Measurements from ENCODE around the gene COPG1.

COPG1 gene

GRCh38 chr3:129317848-129318247 is 68.4 kb downstream of the COPG1 start:
- peaks cover 0 to 2% of the 10 kb centered on the region in 2 donors for H3K36me3 Mint-ChIP-seq
- no peak overlapping the region for H3K4me3 Mint-ChIP-seq
- H3K9me3 Mint-ChIP-seq = no peaks in the 10 kb centered on the region
- H3K27ac Mint-ChIP-seq = no peak overlapping the region
- ATAC-seq (replicated peaks) (no peak), DNase-seq (no peak)
- H3K4me1 Mint-ChIP-seq = peaks cover 27 to 41% of the 10 kb centered on the region in 2 donors
- H3K27me3 Mint-ChIP-seq = peaks cover 18% of the 10 kb centered on the region in 2 donors

DNA sequence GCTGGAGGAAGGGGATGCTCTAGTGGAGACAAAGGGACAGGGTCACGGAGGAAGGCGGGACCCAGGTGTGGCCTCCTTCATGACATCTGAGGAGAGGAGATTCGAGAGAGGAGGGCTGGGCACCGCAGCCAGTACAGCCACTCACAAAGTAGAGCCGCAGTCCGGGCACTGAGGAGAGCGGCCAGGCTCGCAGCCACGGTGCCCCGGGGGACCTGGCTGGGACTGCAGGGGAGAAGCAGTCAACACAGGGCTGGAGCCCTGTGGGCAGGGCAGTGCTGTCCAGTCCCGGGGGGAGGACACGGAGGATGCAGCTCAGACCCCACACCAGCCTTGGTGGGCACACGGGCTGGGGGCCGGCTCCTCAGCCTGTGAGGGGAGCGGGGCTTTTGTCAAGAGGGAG is 69.5 kb downstream of the COPG1 start:
- H3K4me1 Mint-ChIP-seq = peaks cover 17 to 35% of the 10 kb centered on the region in 2 donors
- no peaks in the 10 kb centered on the region for H3K9me3 Mint-ChIP-seq
- H3K36me3 Mint-ChIP-seq = peaks cover 0 to 2% of the 10 kb centered on the region in 2 donors
- H3K4me3 Mint-ChIP-seq = no peak overlapping the region
- H3K27me3 Mint-ChIP-seq = peaks cover 18% of the 10 kb centered on the region in 2 donors
- no peak overlapping the region for H3K27ac Mint-ChIP-seq
- no peak for ATAC-seq (replicated peaks)
- DNase-seq = no peak

GRCh38 chr3:129320261-129320660 is 70.9 kb downstream of the COPG1 start:
- H3K27me3 Mint-ChIP-seq = peaks cover 18% of the 10 kb centered on the region in 2 donors
- no peaks in the 10 kb centered on the region for H3K9me3 Mint-ChIP-seq
- H3K4me1 Mint-ChIP-seq = peaks cover 15 to 27% of the 10 kb centered on the region in 2 donors
- no peak overlapping the region for H3K4me3 Mint-ChIP-seq
- ATAC-seq (replicated peaks) = no peak
- H3K27ac Mint-ChIP-seq = no peak overlapping the region
- no peak for DNase-seq
- peaks cover 0 to 2% of the 10 kb centered on the region in 2 donors for H3K36me3 Mint-ChIP-seq

- no peaks in the 10 kb centered on the region for H3K9me3 Mint-ChIP-seq
- DNase-seq = no peak
- no peak for ATAC-seq (replicated peaks)
- no peak overlapping the region for H3K4me3 Mint-ChIP-seq
- peaks cover 12 to 23% of the 10 kb centered on the region in 2 donors for H3K4me1 Mint-ChIP-seq
- H3K27me3 Mint-ChIP-seq = peaks cover 18% of the 10 kb centered on the region in 2 donors
- H3K27ac Mint-ChIP-seq = no peak overlapping the region
- H3K36me3 Mint-ChIP-seq = no peaks in the 10 kb centered on the region
These were observed 71.5 kb downstream of the COPG1 start for GRCh38 chr3:129320825-129321487.

- Mint-ChIP-seq H3K36me3 (no peaks in the 10 kb centered on the region), H3K9me3 (no peaks in the 10 kb centered on the region), H3K27ac (no peak overlapping the region), H3K27me3 (peaks cover 18% of the 10 kb centered on the region in 2 donors), H3K4me3 (no peak overlapping the region), H3K4me1 (peaks cover 12 to 23% of the 10 kb centered on the region in 2 donors)
- ATAC-seq (replicated peaks) (no peak), DNase-seq (no peak)
These were observed 72.5 kb downstream of the COPG1 start for GRCh38 chr3:129321887-129322286.

- DNase-seq = no peak
- Mint-ChIP-seq H3K36me3 (no peaks in the 10 kb centered on the region), H3K27ac (no peak overlapping the region), H3K4me3 (no peak overlapping the region), H3K4me1 (peaks cover 2 to 8% of the 10 kb centered on the region in 2 donors), H3K9me3 (no peaks in the 10 kb centered on the region), H3K27me3 (peaks cover 2 to 7% of the 10 kb centered on the region in 2 donors)
- peak; percentile 73 to 77 for ATAC-seq (replicated peaks)
These were observed 74.4 kb downstream of the COPG1 start for GRCh38 chr3:129323651-129324294.

DNA sequence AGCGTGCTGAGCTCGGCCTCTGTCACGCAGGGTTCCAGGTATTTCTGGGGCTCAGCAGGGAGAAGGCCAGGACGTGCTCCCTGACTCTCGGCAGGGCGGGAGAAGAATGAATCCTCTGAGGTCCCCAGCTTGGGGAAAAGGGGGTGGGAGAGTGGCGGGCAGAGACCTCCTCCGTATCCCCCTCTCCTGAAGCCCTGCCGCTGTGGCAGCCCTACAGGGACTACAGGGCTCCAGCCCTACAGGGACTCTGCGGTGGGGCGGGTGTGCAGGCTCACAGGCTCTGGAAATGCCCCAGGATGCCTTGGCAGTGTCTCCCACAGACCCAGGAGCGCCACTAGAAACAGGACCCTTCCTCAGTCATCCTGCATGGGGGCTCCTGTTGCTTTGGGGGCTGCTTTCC is 75.4 kb downstream of the COPG1 start:
- DNase-seq (no peak), ATAC-seq (replicated peaks) (no peak)
- no peak overlapping the region for H3K27ac Mint-ChIP-seq
- no peaks in the 10 kb centered on the region for H3K9me3 Mint-ChIP-seq
- H3K4me1 Mint-ChIP-seq = peaks cover 0 to 4% of the 10 kb centered on the region in 2 donors
- H3K4me3 Mint-ChIP-seq = no peak overlapping the region
- H3K27me3 Mint-ChIP-seq = peaks cover 0 to 2% of the 10 kb centered on the region in 2 donors
- no peaks in the 10 kb centered on the region for H3K36me3 Mint-ChIP-seq

- Mint-ChIP-seq H3K36me3 (no peaks in the 10 kb centered on the region), H3K27ac (no peak overlapping the region), H3K4me3 (no peak overlapping the region), H3K27me3 (peaks cover 0 to 3% of the 10 kb centered on the region in 2 donors), H3K9me3 (no peaks in the 10 kb centered on the region), H3K4me1 (peaks cover 2 to 8% of the 10 kb centered on the region in 2 donors)
- ATAC-seq (replicated peaks) (no peak), DNase-seq (no peak)
These were observed 76.0 kb downstream of the COPG1 start for GRCh38 chr3:129325383-129325782.

- peaks cover 0 to 5% of the 10 kb centered on the region in 2 donors for H3K27me3 Mint-ChIP-seq
- no peak for DNase-seq
- no peaks in the 10 kb centered on the region for H3K36me3 Mint-ChIP-seq
- H3K4me1 Mint-ChIP-seq = peaks cover 9 to 16% of the 10 kb centered on the region in 2 donors
- no peak overlapping the region for H3K27ac Mint-ChIP-seq
- H3K4me3 Mint-ChIP-seq = no peak overlapping the region
- no peak for ATAC-seq (replicated peaks)
- H3K9me3 Mint-ChIP-seq = no peaks in the 10 kb centered on the region
These were observed 76.7 kb downstream of the COPG1 start for GRCh38 chr3:129326138-129326537.

GRCh38 chr3:129326595-129326994 is 77.2 kb downstream of the COPG1 start:
- no peak for DNase-seq
- no peak overlapping the region for H3K4me3 Mint-ChIP-seq
- H3K4me1 Mint-ChIP-seq = peaks cover 11 to 21% of the 10 kb centered on the region in 2 donors
- peak overlapping the region; percentile 49 for H3K27ac Mint-ChIP-seq
- peaks cover 3 to 7% of the 10 kb centered on the region in 2 donors for H3K27me3 Mint-ChIP-seq
- H3K36me3 Mint-ChIP-seq = no peaks in the 10 kb centered on the region
- ATAC-seq (replicated peaks) = no peak
- H3K9me3 Mint-ChIP-seq = no peaks in the 10 kb centered on the region
